Measurements from ENCODE around the gene SLMAP. TPM values are rescaled to one million over a fixed set of nuclear protein-coding genes. Genes with fewer than 3 reads are reported as not detected.
A peak's percentile ranks its signal among the peaks of the same experiment; 100 is the strongest.

The SLMAP gene
- total RNA-seq, 1 donor from 2014 or later, result 108 TPM

- no peak for DNase-seq (ENCODE audit: low spot score in 2 of 2, unreplicated experiment in 2 of 2)
- Mint-ChIP-seq H3K4me3 (no peak overlapping the region), H3K36me3 (peaks cover under 1% of the 10 kb centered on the region), H3K9me3 (no peaks in the 10 kb centered on the region), H3K4me1 (peaks cover 59% of the 10 kb centered on the region), H3K27ac (peak overlapping the region; percentile 18), H3K27me3 (ENCODE audit: low read depth) (no peaks in the 10 kb centered on the region)
- TF ChIP-seq, protein P1, sequence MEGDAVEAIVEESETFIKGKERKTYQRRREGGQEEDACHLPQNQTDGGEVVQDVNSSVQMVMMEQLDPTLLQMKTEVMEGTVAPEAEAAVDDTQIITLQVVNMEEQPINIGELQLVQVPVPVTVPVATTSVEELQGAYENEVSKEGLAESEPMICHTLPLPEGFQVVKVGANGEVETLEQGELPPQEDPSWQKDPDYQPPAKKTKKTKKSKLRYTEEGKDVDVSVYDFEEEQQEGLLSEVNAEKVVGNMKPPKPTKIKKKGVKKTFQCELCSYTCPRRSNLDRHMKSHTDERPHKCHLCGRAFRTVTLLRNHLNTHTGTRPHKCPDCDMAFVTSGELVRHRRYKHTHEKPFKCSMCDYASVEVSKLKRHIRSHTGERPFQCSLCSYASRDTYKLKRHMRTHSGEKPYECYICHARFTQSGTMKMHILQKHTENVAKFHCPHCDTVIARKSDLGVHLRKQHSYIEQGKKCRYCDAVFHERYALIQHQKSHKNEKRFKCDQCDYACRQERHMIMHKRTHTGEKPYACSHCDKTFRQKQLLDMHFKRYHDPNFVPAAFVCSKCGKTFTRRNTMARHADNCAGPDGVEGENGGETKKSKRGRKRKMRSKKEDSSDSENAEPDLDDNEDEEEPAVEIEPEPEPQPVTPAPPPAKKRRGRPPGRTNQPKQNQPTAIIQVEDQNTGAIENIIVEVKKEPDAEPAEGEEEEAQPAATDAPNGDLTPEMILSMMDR (IDR thresholded peaks at IDR 0.05; ENCODE audit: unreplicated experiment), result no peak
These were observed 190.9 kb downstream of the SLMAP start for GRCh38 chr3:57946970-57947381.

GRCh38 chr3:57948080-57948671 is 192.1 kb downstream of the SLMAP start:
- Mint-ChIP-seq H3K9me3 (no peaks in the 10 kb centered on the region), H3K27ac (peak overlapping the region; percentile 73), H3K4me1 (peaks cover 66% of the 10 kb centered on the region), H3K27me3 (ENCODE audit: low read depth) (no peaks in the 10 kb centered on the region), H3K36me3 (no peaks in the 10 kb centered on the region), H3K4me3 (no peak overlapping the region)
- DNase-seq (ENCODE audit: low spot score in 2 of 2, unreplicated experiment in 2 of 2), result no peak
- TF ChIP-seq, protein P1 (IDR thresholded peaks at IDR 0.05; ENCODE audit: unreplicated experiment), result no peak

DNA sequence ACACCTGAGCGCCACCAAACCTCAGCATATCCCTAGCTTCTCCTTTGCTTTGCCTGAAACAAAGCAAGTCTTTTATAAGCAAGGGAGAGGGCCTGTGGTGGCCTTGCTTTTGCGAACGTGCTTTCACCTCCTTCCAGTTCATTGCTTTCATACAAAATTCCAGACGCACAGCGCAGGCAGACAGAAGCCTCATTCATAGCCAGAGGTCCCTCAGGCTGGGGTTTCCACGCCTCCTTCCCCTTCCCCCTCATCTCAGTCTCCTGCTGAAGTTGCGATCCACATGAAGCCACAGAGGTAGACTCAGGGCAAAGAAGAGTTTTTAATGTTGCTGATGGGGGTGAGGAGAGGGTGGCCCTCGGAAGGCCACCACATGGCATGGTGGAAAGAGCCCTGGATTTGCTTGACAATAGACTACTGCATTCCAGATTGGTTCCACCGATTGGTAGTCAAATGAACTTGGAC is 192.7 kb downstream of the SLMAP start:
- Mint-ChIP-seq H3K4me3 (no peak overlapping the region), H3K9me3 (no peaks in the 10 kb centered on the region), H3K27ac (peak overlapping the region; percentile 73), H3K4me1 (peaks cover 60% of the 10 kb centered on the region), H3K27me3 (ENCODE audit: low read depth) (no peaks in the 10 kb centered on the region), H3K36me3 (no peaks in the 10 kb centered on the region)
- TF ChIP-seq, protein P1 (IDR thresholded peaks at IDR 0.05; ENCODE audit: unreplicated experiment), result no peak
- DNase-seq (ENCODE audit: low spot score in 2 of 2, unreplicated experiment in 2 of 2), result no peak

DNA sequence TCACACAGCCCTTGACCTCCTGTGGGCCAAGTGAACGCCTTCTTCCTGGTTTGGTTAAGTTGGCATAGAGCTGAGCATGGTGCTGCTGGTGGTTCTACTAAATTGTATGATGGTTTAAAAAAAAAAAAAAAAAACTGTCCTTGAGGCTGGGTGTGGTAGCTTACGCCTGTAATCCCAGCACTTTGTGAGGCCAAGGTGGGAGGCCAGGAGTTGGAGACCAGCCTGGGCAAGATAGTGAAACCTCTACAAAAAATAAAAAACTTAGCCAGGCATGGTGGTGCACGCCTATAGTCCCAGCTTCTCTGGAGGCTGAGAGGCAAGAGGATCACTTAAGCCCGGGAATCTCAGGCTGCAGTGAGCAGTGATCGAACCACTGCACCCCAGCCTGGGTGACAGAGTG is 193.2 kb downstream of the SLMAP start:
- Mint-ChIP-seq H3K9me3 (no peaks in the 10 kb centered on the region), H3K4me1 (peaks cover 55% of the 10 kb centered on the region), H3K36me3 (no peaks in the 10 kb centered on the region), H3K27me3 (ENCODE audit: low read depth) (no peaks in the 10 kb centered on the region), H3K4me3 (no peak overlapping the region), H3K27ac (peak overlapping the region; percentile 73)
- no peak for DNase-seq (ENCODE audit: low spot score in 2 of 2, unreplicated experiment in 2 of 2)
- TF ChIP-seq, protein P1 (IDR thresholded peaks at IDR 0.05; ENCODE audit: unreplicated experiment), result no peak

- no peak overlapping the region for H3K4me3 Mint-ChIP-seq
- peak overlapping the region; percentile 49 for H3K27ac Mint-ChIP-seq
- TF ChIP-seq, protein P1 (IDR thresholded peaks at IDR 0.05; ENCODE audit: unreplicated experiment), result no peak
- no peaks in the 10 kb centered on the region for H3K9me3 Mint-ChIP-seq
- H3K4me1 Mint-ChIP-seq, result peaks cover 49% of the 10 kb centered on the region
- H3K27me3 Mint-ChIP-seq (ENCODE audit: low read depth), result no peaks in the 10 kb centered on the region
- H3K36me3 Mint-ChIP-seq, result no peaks in the 10 kb centered on the region
- DNase-seq (ENCODE audit: low spot score in 2 of 2, unreplicated experiment in 2 of 2), result no peak
These were observed 193.9 kb downstream of the SLMAP start for GRCh38 chr3:57949785-57950615.

Measured in mesothelial cell of epicardium (in vitro differentiated cells).